WTC11 (cell line): ENCODE results near the gene LRRC30. TPM values are rescaled to one million over a fixed set of nuclear protein-coding genes. Genes with fewer than 3 reads are reported as not detected.

Source experiments
- ATAC-seq: fragments of 200-7000 bp; cut with Tn5 transposase; 2 replicates; pipeline ENCODE4 v1.10.0; 2021; ENCODE audit warnings: mild to moderate bottlenecking, moderate library complexity
- CTCF ChIA-PET: fragments of 300-600 bp; sonication (Branson Sonifier 250); formaldehyde crosslinking; loops from one replicate; lab custom pipeline; 2021; ENCODE audit warnings: antibody characterized with exemption; lab: Charles Lee
- POLR2A ChIA-PET: fragments of 350-600 bp; sonication (Branson Sonifier 250); formaldehyde crosslinking; loops from one replicate; lab custom pipeline; 2021; ENCODE audit warnings: antibody characterized with exemption; lab: Charles Lee
- DNase-seq: peaks from one replicate; pipeline ENCODE4 v3.0.0; 2021; ENCODE audit warnings: low spot score
- H3K27ac Mint-ChIP-seq: 2 replicates; pipeline ENCODE4 v1.8.0; 2021; ENCODE audit warnings: mixed read lengths
- H3K27me3 Mint-ChIP-seq: 2 replicates; pipeline ENCODE4 v1.8.0; 2021; ENCODE audit warnings: low read depth, mild to moderate bottlenecking, moderate library complexity, mixed read lengths
- H3K36me3 Mint-ChIP-seq: 2 replicates; pipeline ENCODE4 v1.8.0; 2021; ENCODE audit warnings: mixed read lengths
- H3K4me1 Mint-ChIP-seq: 2 replicates; pipeline ENCODE4 v1.8.0; 2022; ENCODE audit warnings: mixed read lengths
- H3K4me3 Mint-ChIP-seq: 2 replicates; pipeline ENCODE4 v1.8.0; 2021; ENCODE audit warnings: mild to moderate bottlenecking, moderate library complexity, mixed read lengths
- H3K9me3 Mint-ChIP-seq: 2 replicates; pipeline ENCODE4 v1.8.0; 2021; ENCODE audit warnings: mixed read lengths
- CDX4 ChIP-seq: fragments of 250-450 bp; sonication (Bioruptor Pico); IDR thresholded peaks from 2 replicates; pipeline ENCODE4 v1.9.0; 2021; ENCODE audit warnings: moderate library complexity, mild to moderate bottlenecking, inconsistent platforms, borderline replicate concordance
- CREM ChIP-seq: sonication (generic); formaldehyde crosslinking; IDR thresholded peaks from 2 replicates; pipeline ENCODE4 v1.8.1; 2022; ENCODE audit warnings: mild to moderate bottlenecking, missing genetic modification reagents, moderate library complexity
- E2F4 ChIP-seq: sonication (generic); formaldehyde crosslinking; IDR thresholded peaks from 2 replicates; pipeline ENCODE4 v1.8.1; 2022; ENCODE audit warnings: low read depth, mild to moderate bottlenecking, moderate library complexity, missing genetic modification reagents, borderline replicate concordance
- E2F5 ChIP-seq: sonication (generic); formaldehyde crosslinking; IDR thresholded peaks from 2 replicates; pipeline ENCODE4 v1.8.1; 2022; ENCODE audit warnings: mild to moderate bottlenecking, moderate library complexity, missing genetic modification reagents
- ERG ChIP-seq: fragments of 250-450 bp; sonication (Bioruptor Pico); IDR thresholded peaks from 2 replicates; pipeline ENCODE4 v1.8.0; 2021; ENCODE audit warnings: mild to moderate bottlenecking
- HMGA2 ChIP-seq: fragments of 250-450 bp; sonication (Bioruptor Pico); IDR thresholded peaks from 2 replicates; pipeline ENCODE4 v1.4.0; 2021; ENCODE audit warnings: mild to moderate bottlenecking, moderate library complexity
- HMGXB4 ChIP-seq: sonication (generic); formaldehyde crosslinking; IDR thresholded peaks from 2 replicates; pipeline ENCODE4 v1.8.1; 2023; ENCODE audit warnings: mild to moderate bottlenecking, moderate library complexity, missing genetic modification reagents
- MAX ChIP-seq: sonication (generic); formaldehyde crosslinking; IDR thresholded peaks from 2 replicates; pipeline ENCODE4 v1.8.0; 2022; ENCODE audit warnings: mild to moderate bottlenecking, missing genetic modification reagents
- NR1H2 ChIP-seq: sonication (generic); formaldehyde crosslinking; IDR thresholded peaks from 2 replicates; pipeline ENCODE4 v1.9.0; 2021; ENCODE audit warnings: mild to moderate bottlenecking, moderate library complexity, missing genetic modification reagents
- SMAD3 ChIP-seq: sonication (generic); formaldehyde crosslinking; IDR thresholded peaks from 2 replicates; pipeline ENCODE4 v1.8.0; 2022; ENCODE audit warnings: missing genetic modification reagents, mild to moderate bottlenecking, borderline replicate concordance
- STAT6 ChIP-seq: sonication (generic); formaldehyde crosslinking; conservative IDR thresholded peaks from 2 replicates; pipeline ENCODE4 v1.8.1; 2023; ENCODE audit warnings: mild to moderate bottlenecking, low read depth, missing genetic modification reagents, moderate library complexity
- TEAD1 ChIP-seq: sonication (generic); formaldehyde crosslinking; IDR thresholded peaks from 2 replicates; pipeline ENCODE4 v1.8.0; 2022; ENCODE audit warnings: mild to moderate bottlenecking, missing genetic modification reagents
- ZBTB43 ChIP-seq: sonication (generic); formaldehyde crosslinking; IDR thresholded peaks from 2 replicates; pipeline ENCODE4 v1.8.1; 2023; ENCODE audit warnings: mild to moderate bottlenecking, missing genetic modification reagents
- ZNF232 ChIP-seq: sonication (generic); formaldehyde crosslinking; IDR thresholded peaks from 2 replicates; pipeline ENCODE4 v1.8.0; 2022; ENCODE audit warnings: mild to moderate bottlenecking, missing genetic modification reagents
- ZNF317 ChIP-seq: sonication (generic); formaldehyde crosslinking; IDR thresholded peaks from 2 replicates; pipeline ENCODE4 v1.8.1; 2023; ENCODE audit warnings: low read depth, mild to moderate bottlenecking, moderate library complexity, missing genetic modification reagents, borderline replicate concordance
- total RNA-seq: library from RNA; stranded (reverse); gene quantifications from 3 replicates; pipeline ENCODE4 v1.2.3, GENCODE V29; 2021

LRRC30 gene
- total RNA-seq, 1 experiment from 2014 or later, result not detected

- Mint-ChIP-seq H3K27ac (no peak overlapping the region), H3K36me3 (no peaks in the 10 kb centered on the region)
- CTCF ChIA-PET, result interaction anchor here (0.6 to 2.3 kb wide), 62 partner anchors 9 to 1208 kb away, joined by 3 to 84 read pairs (median 4); partner anchors contain the start of genes LRRC30 and PTPRM
- 0 out of 2 replicates have a peak, but pooled peaks have one; percentile 42 for TF ChIP-seq HMGXB4 (CRISPR knock-in tag)
- no peak for TF ChIP-seq ERG
- no peak for TF ChIP-seq NR1H2 (CRISPR knock-in tag)
- peak; percentile 18; the same call in 1 of the 2 replicates for TF ChIP-seq MAX (CRISPR knock-in tag)
- TF ChIP-seq, all 79 proteins: peak for 2
- peak; percentile 70 for DNase-seq
- ATAC-seq, result peak; percentile 79
- Mint-ChIP-seq H3K4me1 (0 out of 2 replicates have a peak, but pooled peaks cover 3% of the 10 kb centered on the region), H3K27me3 (no peaks in the 10 kb centered on the region; the same call in 1 of the 2 replicates), H3K4me3 (no peak overlapping the region), H3K9me3 (peaks cover 6% of the 10 kb centered on the region)
- POLR2A ChIA-PET, result interaction anchor here (0.7 to 1.6 kb wide), 3 partner anchors 187 to 699 kb away, joined by 3 to 6 read pairs (median 4); partner anchors contain the start of gene PTPRM
Measured at GRCh38 chr18:7272311-7273049, 41.6 kb downstream of the LRRC30 start.

- Mint-ChIP-seq H3K4me3 (no peak overlapping the region), H3K9me3 (peaks cover 6% of the 10 kb centered on the region), H3K27ac (no peak overlapping the region), H3K27me3 (no peaks in the 10 kb centered on the region; the same call in 1 of the 2 replicates), H3K36me3 (no peaks in the 10 kb centered on the region), H3K4me1 (0 out of 2 replicates have a peak, but pooled peaks cover 3% of the 10 kb centered on the region)
- TF ChIP-seq ZNF317 (no peak), CDX4 (CRISPR knock-in tag) (no peak), HMGA2 (CRISPR knock-in tag) (no peak), SMAD3 (CRISPR knock-in tag) (no peak), CREM (CRISPR knock-in tag) (no peak), E2F5 (CRISPR knock-in tag) (no peak), E2F4 (CRISPR knock-in tag) (no peak), STAT6 (CRISPR knock-in tag) (no peak), TEAD1 (CRISPR knock-in tag) (no peak), ZNF232 (CRISPR knock-in tag) (no peak), ZBTB43 (no peak)
- POLR2A ChIA-PET, result interaction anchor here (1.2 to 1.6 kb wide), 2 partner anchors 186 to 294 kb away, joined by 3 to 4 read pairs; partner anchors contain the start of gene PTPRM
- CTCF ChIA-PET, result interaction anchor here (0.6 to 2.3 kb wide), 42 partner anchors 10 to 1207 kb away, joined by 3 to 84 read pairs (median 5); partner anchors contain the start of gene PTPRM
- peak; percentile 16; the same call in 1 of the 2 replicates for ATAC-seq
- DNase-seq, result no peak
Measured at GRCh38 chr18:7273301-7273921, 42.5 kb downstream of the LRRC30 start.
